Fibroblast of mammary gland (primary cell): Measurements from ENCODE around the gene KLHL36.
"Not testable (repeated sequence)": the region's sequence is repeated elsewhere in the genome, so short reads cannot be mapped to it uniquely, and the experiment has no call there.

ENCODE experiments used
- DNase-seq: peaks from one replicate; pipeline ENCODE4 v3.0.0-alpha.2; 2010; ENCODE audit warnings: low read depth
- H3K4me3 ChIP-seq: 2 replicates; pipeline ENCODE4 v1.5.1; 2011; ENCODE audit warnings: low read depth, mild to moderate bottlenecking, low read length, moderate library complexity; ENCODE audit not compliant: control insufficient read depth
- CTCF ChIP-seq: conservative IDR thresholded peaks from 2 replicates; pipeline ENCODE4 v1.5.1; 2011; ENCODE audit warnings: low read depth, low read length, inconsistent platforms; ENCODE audit not compliant: control insufficient read depth, insufficient read depth

KLHL36 gene

GRCh38 chr16:84616515-84616914 lies 31.8 kb upstream of the KLHL36 start:
- no peak for DNase-seq
- no peak for TF ChIP-seq CTCF
- H3K4me3 ChIP-seq, result peak overlapping the region; percentile 91

GRCh38 chr16:84617041-84617790 lies 31.1 kb upstream of the KLHL36 start:
- DNase-seq, result no peak
- peak overlapping the region; percentile 91 for H3K4me3 ChIP-seq
- TF ChIP-seq CTCF, result no peak

GRCh38 chr16:84617791-84618580 lies 30.3 kb upstream of the KLHL36 start, which contains the start of gene COTL1:
COTL1 (minus strand) TSS chr16:84618078; CDS start chr16:84617914, 164 bp downstream.
- TF ChIP-seq CTCF, result no peak
- peak within 1 kb of the TSS; percentile 91 for H3K4me3 ChIP-seq
- DNase-seq, result peak; percentile 98

DNA sequence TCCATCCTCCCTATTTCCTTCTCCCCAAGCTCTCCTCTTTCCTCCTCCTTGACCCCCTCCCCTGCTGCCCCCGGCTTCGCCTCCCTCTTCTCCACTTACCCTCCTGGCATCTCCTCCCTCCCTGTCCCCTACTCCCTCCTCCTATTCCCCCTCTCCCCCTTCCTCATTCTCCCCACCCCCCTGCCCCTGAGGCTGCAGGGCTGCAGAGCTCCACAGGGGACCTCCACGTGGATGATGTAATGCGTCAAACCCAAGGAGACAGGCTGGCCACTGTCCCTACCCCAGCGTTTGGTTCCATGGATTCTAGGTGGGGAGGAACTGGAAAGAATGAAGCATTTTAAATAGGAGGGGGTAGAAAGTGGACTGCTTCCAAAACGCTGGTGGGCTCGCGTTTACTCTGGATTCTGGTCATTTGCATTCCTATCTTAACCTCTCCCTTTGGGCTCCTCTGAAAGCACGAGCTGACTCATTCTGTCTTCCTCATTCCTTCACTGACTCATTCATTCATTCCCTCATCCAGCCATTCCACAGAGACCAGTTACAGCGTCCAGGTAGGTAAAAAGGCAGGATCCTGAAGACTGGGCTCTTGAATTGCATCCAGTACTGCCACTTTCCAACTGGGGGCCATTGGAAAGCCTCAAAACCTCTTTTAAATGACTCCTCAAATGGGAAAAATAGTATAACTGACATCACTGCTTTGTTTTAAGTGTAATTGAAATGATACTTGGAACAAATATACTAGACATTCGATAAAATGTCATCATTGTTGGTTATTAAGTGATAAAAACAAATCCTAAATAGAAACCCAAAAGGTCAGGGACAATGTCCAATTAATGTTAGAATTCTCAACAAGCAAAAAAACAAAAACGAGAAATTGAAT lies 29.5 kb upstream of the KLHL36 start:
- no peak for TF ChIP-seq CTCF
- DNase-seq, result peak; percentile 98
- H3K4me3 ChIP-seq, result peak overlapping the region; percentile 32

DNA sequence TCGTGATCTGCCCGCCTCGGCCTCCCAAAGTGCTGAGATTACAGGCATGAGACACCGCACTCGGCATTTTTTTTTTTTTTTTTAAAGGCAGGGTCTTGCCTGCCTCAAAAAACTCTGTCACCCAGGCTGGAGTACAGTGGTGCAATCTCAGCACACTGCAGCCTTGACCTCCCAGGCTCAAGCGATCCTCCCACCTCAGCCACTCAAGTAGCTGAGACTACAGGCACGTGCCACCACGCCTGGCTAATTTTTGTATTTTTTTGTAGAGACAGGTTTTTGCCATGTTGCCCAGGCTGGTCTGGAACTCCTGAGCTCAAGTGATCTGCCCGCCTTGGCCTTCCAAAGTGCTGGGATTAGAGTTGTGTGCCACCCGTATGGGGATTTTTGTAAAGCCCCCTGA lies 27.4 kb upstream of the KLHL36 start:
- not testable (repeated sequence) for DNase-seq, H3K4me3 ChIP-seq

DNA sequence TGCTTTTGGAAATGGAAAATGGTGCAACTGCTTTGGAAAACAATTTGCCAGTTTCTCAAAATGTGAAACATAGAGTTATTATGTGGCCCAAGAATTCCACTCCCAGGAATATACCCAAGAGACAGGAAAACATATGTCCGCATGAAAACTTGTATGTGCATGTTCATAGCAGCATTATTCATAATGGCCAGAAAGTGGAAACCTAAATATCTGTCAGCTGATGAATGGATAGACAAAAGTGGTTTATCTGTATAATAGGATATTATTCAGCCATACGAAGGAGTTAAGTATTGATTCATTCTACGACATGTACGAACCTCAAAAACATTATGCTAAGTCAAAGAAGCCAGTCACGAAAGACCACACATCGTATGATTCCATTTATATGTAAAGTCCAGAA lies 22.8 kb upstream of the KLHL36 start:
- DNase-seq, result no peak
- TF ChIP-seq CTCF, result no peak

More for the DNA sequence above, 22.8 kb upstream of the KLHL36 start:
- no peak overlapping the region for H3K4me3 ChIP-seq
